Inflammatory macrophage treated with lipopolysaccharide for 4 hours (primary cell): ENCODE measurements around the gene NXPH1.
"Not testable (repeated sequence)": the region's sequence is repeated elsewhere in the genome, so short reads cannot be mapped to it uniquely, and the experiment has no call there.

ENCODE experiments used
- DNase-seq: peaks from one replicate; pipeline ENCODE4 v3.0.0-alpha.2; 2020

The NXPH1 gene

GRCh38 chr7:8731756-8732155 lies 298.3 kb downstream of the NXPH1 start:
- DNase-seq: not testable (repeated sequence)

- DNase-seq: no peak
Observed at GRCh38 chr7:8739837-8740236, 306.4 kb downstream of the NXPH1 start.

GRCh38 chr7:8742837-8743236 lies 309.4 kb downstream of the NXPH1 start:
- DNase-seq: no peak

- DNase-seq: no peak
Observed at GRCh38 chr7:8747338-8747737, 313.9 kb downstream of the NXPH1 start.

- DNase-seq: no peak
Observed at GRCh38 chr7:8751557-8752231, 318.3 kb downstream of the NXPH1 start.

GRCh38 chr7:8753355-8753754 lies 319.9 kb downstream of the NXPH1 start:
- no peak for DNase-seq

- DNase-seq: no peak
Observed at GRCh38 chr7:8761731-8762130, 328.3 kb downstream of the NXPH1 start.

GRCh38 chr7:8762803-8763202 lies 329.4 kb downstream of the NXPH1 start:
- no peak for DNase-seq

GRCh38 chr7:8765374-8765773 lies 332.0 kb downstream of the NXPH1 start:
- DNase-seq: no peak

- no peak for DNase-seq
Observed at GRCh38 chr7:8773518-8773917, 340.1 kb downstream of the NXPH1 start.

- DNase-seq: no peak
Observed at GRCh38 chr7:8778459-8778858, 345.1 kb downstream of the NXPH1 start.

GRCh38 chr7:8781166-8781565 lies 347.8 kb downstream of the NXPH1 start:
- no peak for DNase-seq

GRCh38 chr7:8783229-8783628 lies 349.8 kb downstream of the NXPH1 start:
- no peak for DNase-seq

GRCh38 chr7:8785081-8785480 lies 351.7 kb downstream of the NXPH1 start:
- DNase-seq: no peak

- no peak for DNase-seq
Observed at GRCh38 chr7:8800986-8801385, 367.6 kb downstream of the NXPH1 start.
